GM12878 (cell line): ENCODE data around the gene DNMBP. TPM values are rescaled to one million over a fixed set of nuclear protein-coding genes. Genes with fewer than 3 reads are reported as not detected.

ENCODE experiments used
- ATAC-seq: fragments of 200-7000 bp; cut with Tn5 transposase; 3 replicates; pipeline ENCODE4 v1.9.1; 2020; ENCODE audit warnings: mild to moderate bottlenecking, moderate library complexity
- BruUV-seq: library from RNA; stranded (reverse); fragments of 400-500 nt; replicated peaks from 2 replicates; lab custom pipeline; 2021; lab: Mats Ljungman, UMichigan
- CTCF ChIA-PET: fragments of 300-600 bp; sonication (Branson Sonifier 250); formaldehyde crosslinking; extraction: SDS; loops from one replicate; lab custom pipeline; 2021; ENCODE audit warnings: inconsistent platforms; lab: Yijun Ruan, JAX
- POLR2A ChIA-PET: fragments of 350-600 bp; formaldehyde crosslinking; extraction: SDS; loops from one replicate; lab custom pipeline; 2021; ENCODE audit warnings: inconsistent platforms; lab: Charles Lee
- RAD21 ChIA-PET: fragments of 300-600 bp; sonication (Branson Sonifier 250); formaldehyde crosslinking; loops from one replicate; lab custom pipeline; 2023; ENCODE audit warnings: antibody characterized with exemption; ENCODE audit not compliant: unreplicated experiment; lab: Charles Lee
- SMC1A ChIA-PET: fragments of 300-600 bp; sonication (Branson Sonifier 250); formaldehyde crosslinking; loops from one replicate; lab custom pipeline; 2023; ENCODE audit not compliant: unreplicated experiment, uncharacterized antibody; lab: Charles Lee
- DNase-seq: peaks from one replicate; pipeline ENCODE4 v3.0.0-alpha.2; 2011; ENCODE audit warnings: low read depth, low spot score
- FAIRE-seq: peaks from 3 replicates; lab custom pipeline; 2011; peaks lifted over from hg19 to GRCh38; lab: Jason Lieb, UNC
- H2AFZ ChIP-seq: 2 replicates; pipeline ENCODE4 v1.6.0; 2011; ENCODE audit warnings: low read depth, low read length, control low read depth; ENCODE audit not compliant: control insufficient read depth
- H3K27ac ChIP-seq: 2 replicates; pipeline ENCODE4 v1.5.1; 2011; ENCODE audit warnings: control low read depth; ENCODE audit not compliant: control insufficient read depth, insufficient read depth
- H3K27me3 ChIP-seq, 2 experiments: replicated peaks in 1 of 2; 2 replicates each; pipeline versions ENCODE4 v1.6.0 to v1.6.1; 2011; ENCODE audit warnings: low read length in 1 of 2; ENCODE audit not compliant: control insufficient read depth in 2 of 2, insufficient read depth in 2 of 2
- H3K36me3 ChIP-seq, 2 experiments: 2 replicates each; pipeline ENCODE4 v1.5.1; 2011; ENCODE audit warnings: low read length in 1 of 2; ENCODE audit not compliant: control insufficient read depth in 2 of 2, insufficient read depth in 2 of 2
- H3K4me1 ChIP-seq: 2 replicates; pipeline ENCODE4 v1.6.1; 2011; ENCODE audit warnings: mild to moderate bottlenecking, low read length, moderate library complexity, mixed read lengths; ENCODE audit not compliant: control insufficient read depth, insufficient read depth
- H3K4me2 ChIP-seq: 2 replicates; pipeline ENCODE4 v1.6.0; 2011; ENCODE audit warnings: control low read depth; ENCODE audit not compliant: control insufficient read depth, insufficient read depth
- H3K4me3 ChIP-seq: fragments of 200-600 bp; sonication (generic); 2 replicates; pipeline ENCODE4 v1.5.1; 2016
- H3K79me2 ChIP-seq: 2 replicates; pipeline ENCODE4 v1.6.0; 2011; ENCODE audit warnings: low read length; ENCODE audit not compliant: control insufficient read depth, insufficient read depth
- H3K9ac ChIP-seq: 2 replicates; pipeline ENCODE4 v1.8.0; 2011; ENCODE audit warnings: low read length, control low read depth, mixed read lengths; ENCODE audit not compliant: control insufficient read depth, insufficient read depth
- H3K9me3 ChIP-seq: replicated peaks from 3 replicates; pipeline ENCODE4 v1.5.1; 2011; ENCODE audit warnings: mild to moderate bottlenecking, low read length; ENCODE audit not compliant: control insufficient read depth, insufficient read depth
- H4K20me1 ChIP-seq: 2 replicates; pipeline ENCODE4 v1.6.0; 2011; ENCODE audit not compliant: control insufficient read depth, insufficient read depth
- HDGF ChIP-seq: fragments of 450-650 bp; IDR thresholded peaks from 2 replicates; pipeline ENCODE4 v1.6.1; 2016; ENCODE audit warnings: antibody characterized with exemption
- MTA2 ChIP-seq: fragments of 450-650 bp; IDR thresholded peaks from 2 replicates; pipeline ENCODE4 v1.6.1; 2016; ENCODE audit warnings: low read depth, mild to moderate bottlenecking, moderate library complexity
- WGBS: methylation state at CpG from one replicate; pipeline ENCODE4 v1.1.6; 2016; ENCODE audit warnings: low lambda C conversion rate; ENCODE audit not compliant: insufficient replicate concordance, insufficient coverage; ENCODE audit errors: missing lambda C conversion rate; 5-methylcytosine and 5-hydroxymethylcytosine counted together
- in situ Hi-C: fragments of 300-500 bp; cut with MboI; formaldehyde crosslinking; loops from 9 replicates; pipeline ENCODE4 v1.14.3; 2018; ENCODE audit warnings: mixed read lengths
- intact Hi-C: fragments of 100-400 bp; cut with micrococcal nuclease; formaldehyde crosslinking; loops from one replicate; pipeline ENCODE4 v1.14.2; 2022; ENCODE audit not compliant: unreplicated experiment
- polyA plus RNA-seq, 11 experiments: library from polyadenylated mRNA; depleted of rRNA in 4 of 11; unstranded in 6 of 11; stranded (reverse) in 5 of 11; fragments of >200 nt; fragmentation: Nextera tagmentation in 4 of 11; fragmentation: Illumina TruSeq in 1 of 11; extraction: Ambion mirVana in 4 of 11; extraction: Trizol in 1 of 11; gene quantifications; 1 replicate in 1 of 11; 2 replicates in 10 of 11; pipeline versions ENCODE4 v1.2.1 to v1.2.3, GENCODE V29; 2011 to 2016; ENCODE audit warnings: inconsistent platforms in 2 of 11, missing spikeins in 2 of 11, low read depth in 1 of 11
- total RNA-seq, 4 experiments: library from RNA; depleted of rRNA in 3 of 4; stranded (reverse); fragments of >200 nt in 3 of 4; fragmentation: Illumina TruSeq in 1 of 4; extraction: Trizol in 1 of 4; gene quantifications; 2 replicates each; pipeline versions ENCODE4 v1.2.1 to v1.2.3, GENCODE V29; 2013 to 2021
- TF ChIP-seq, protein P1 (sequence below): fragments of 450-650 bp; IDR thresholded peaks from 2 replicates; pipeline ENCODE4 v1.6.1; 2016; ENCODE audit warnings: mild to moderate bottlenecking, moderate library complexity, borderline replicate concordance

The DNMBP gene
- total and polyA plus RNA-seq, 10 of the 15 experiments (the other 5 are each of a cell fraction or from before 2014, with no cell fraction given) = 7.1 to 45.0 (median 22.0) TPM

DNA sequence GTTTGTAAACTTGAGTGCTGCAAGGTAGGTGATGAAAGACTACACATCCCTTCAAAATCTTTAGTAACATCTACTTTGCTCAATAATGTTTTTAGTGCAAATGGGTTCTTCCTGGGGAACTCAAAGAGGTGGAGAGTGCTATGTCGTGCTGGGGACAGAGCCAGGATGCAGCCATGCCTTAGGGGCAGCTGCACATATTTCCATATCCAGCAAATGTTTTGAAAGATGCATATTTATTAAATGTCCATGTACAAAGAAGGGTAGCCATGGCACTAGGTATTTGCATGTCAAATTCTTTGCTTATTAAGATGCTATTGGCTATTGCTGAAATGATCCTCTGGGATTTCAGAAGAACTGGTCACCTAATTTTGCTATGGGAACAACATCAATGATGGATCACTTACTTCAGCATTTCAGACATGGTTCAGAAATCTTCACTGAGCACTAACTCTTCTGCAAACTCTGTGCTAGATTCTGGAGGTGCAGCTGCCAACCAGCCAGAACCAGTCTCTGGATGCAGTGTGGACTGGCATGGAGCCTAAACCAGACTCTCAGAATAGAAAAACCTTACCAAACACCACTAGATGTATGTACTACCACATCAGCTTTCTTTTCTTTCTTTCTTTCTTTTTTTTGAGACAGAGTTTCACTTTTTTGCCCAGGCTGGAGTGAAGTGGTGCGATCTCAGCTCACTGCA lies 31.7 kb upstream of the DNMBP start:
- Histone ChIP-seq H3K27me3 (no peaks in the 10 kb centered on the region), H3K36me3 (no peaks in the 10 kb centered on the region), H3K9ac (no peak overlapping the region), H2AFZ (no peak overlapping the region), H4K20me1 (no peaks in the 10 kb centered on the region), H3K79me2 (no peaks in the 10 kb centered on the region; the same call in 1 of the 2 replicates), H3K4me1 (peaks cover 43% of the 10 kb centered on the region), H3K4me3 (no peak overlapping the region), H3K27ac (no peak overlapping the region), H3K4me2 (no peak overlapping the region), H3K9me3 (no peaks in the 10 kb centered on the region)
- POLR2A ChIA-PET = no interaction called here
- FAIRE-seq (no peak), ATAC-seq (no peak), DNase-seq (no peak)
- RAD21 ChIA-PET = interaction anchor here (0.7 kb wide), 1 partner anchor 34 kb away, joined by 3 read pairs; no protein-coding TSS in a partner anchor
- SMC1A ChIA-PET = interaction anchor here (0.9 to 1.7 kb wide), 4 partner anchors 33 to 75 kb away, joined by 3 to 4 read pairs (median 4); no protein-coding TSS in a partner anchor
- intact Hi-C loops (no loop called here), in situ Hi-C loops (no loop called here)
- CTCF ChIA-PET = interaction anchor here (1.5 to 13.4 kb wide), 2 partner anchors 34 to 191 kb away, joined by 3 to 340 read pairs; no protein-coding TSS in a partner anchor
- TF ChIP-seq MTA2 = no peak
- no peak for TF ChIP-seq HDGF
- TF ChIP-seq, protein P1, sequence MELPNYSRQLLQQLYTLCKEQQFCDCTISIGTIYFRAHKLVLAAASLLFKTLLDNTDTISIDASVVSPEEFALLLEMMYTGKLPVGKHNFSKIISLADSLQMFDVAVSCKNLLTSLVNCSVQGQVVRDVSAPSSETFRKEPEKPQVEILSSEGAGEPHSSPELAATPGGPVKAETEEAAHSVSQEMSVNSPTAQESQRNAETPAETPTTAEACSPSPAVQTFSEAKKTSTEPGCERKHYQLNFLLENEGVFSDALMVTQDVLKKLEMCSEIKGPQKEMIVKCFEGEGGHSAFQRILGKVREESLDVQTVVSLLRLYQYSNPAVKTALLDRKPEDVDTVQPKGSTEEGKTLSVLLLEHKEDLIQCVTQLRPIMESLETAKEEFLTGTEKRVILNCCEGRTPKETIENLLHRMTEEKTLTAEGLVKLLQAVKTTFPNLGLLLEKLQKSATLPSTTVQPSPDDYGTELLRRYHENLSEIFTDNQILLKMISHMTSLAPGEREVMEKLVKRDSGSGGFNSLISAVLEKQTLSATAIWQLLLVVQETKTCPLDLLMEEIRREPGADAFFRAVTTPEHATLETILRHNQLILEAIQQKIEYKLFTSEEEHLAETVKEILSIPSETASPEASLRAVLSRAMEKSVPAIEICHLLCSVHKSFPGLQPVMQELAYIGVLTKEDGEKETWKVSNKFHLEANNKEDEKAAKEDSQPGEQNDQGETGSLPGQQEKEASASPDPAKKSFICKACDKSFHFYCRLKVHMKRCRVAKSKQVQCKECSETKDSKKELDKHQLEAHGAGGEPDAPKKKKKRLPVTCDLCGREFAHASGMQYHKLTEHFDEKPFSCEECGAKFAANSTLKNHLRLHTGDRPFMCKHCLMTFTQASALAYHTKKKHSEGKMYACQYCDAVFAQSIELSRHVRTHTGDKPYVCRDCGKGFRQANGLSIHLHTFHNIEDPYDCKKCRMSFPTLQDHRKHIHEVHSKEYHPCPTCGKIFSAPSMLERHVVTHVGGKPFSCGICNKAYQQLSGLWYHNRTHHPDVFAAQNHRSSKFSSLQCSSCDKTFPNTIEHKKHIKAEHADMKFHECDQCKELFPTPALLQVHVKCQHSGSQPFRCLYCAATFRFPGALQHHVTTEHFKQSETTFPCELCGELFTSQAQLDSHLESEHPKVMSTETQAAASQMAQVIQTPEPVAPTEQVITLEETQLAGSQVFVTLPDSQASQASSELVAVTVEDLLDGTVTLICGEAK = no peak
- WGBS = 97% methylated on average over 2 of the region's 2 CpGs
- no TSS peak for BruUV-seq
